K562 (cell line): ENCODE measurements around the gene PLEKHN1. TPM values are rescaled to one million over a fixed set of nuclear protein-coding genes. Genes with fewer than 3 reads are reported as not detected.

Experiments
- BDP1 ChIP-seq: IDR thresholded peaks from 3 replicates; pipeline ENCODE4 v1.6.1; 2011; ENCODE audit not compliant: insufficient read length, insufficient read depth
- DNMT1 ChIP-seq: fragments of 450-650 bp; IDR thresholded peaks from 2 replicates; pipeline ENCODE4 v1.6.1; 2016; ENCODE audit warnings: antibody characterized with exemption, mild to moderate bottlenecking
- EP300 ChIP-seq: IDR thresholded peaks from 2 replicates; pipeline ENCODE4 v1.6.1; 2012; ENCODE audit warnings: low read length, improper control_type of control experiment
- GABPB2 ChIP-seq: fragments of 250-450 bp; sonication (Bioruptor Pico); conservative IDR thresholded peaks from 2 replicates; pipeline ENCODE4 v1.5.1; 2021; ENCODE audit warnings: mild to moderate bottlenecking
- HCFC1 ChIP-seq: IDR thresholded peaks from 2 replicates; pipeline ENCODE4 v1.6.1; 2012; ENCODE audit warnings: low read depth, low read length, improper control_type of control experiment
- HLTF ChIP-seq: fragments of 450-650 bp; IDR thresholded peaks from 2 replicates; pipeline ENCODE4 v1.6.1; 2016
- HMGN3 ChIP-seq: IDR thresholded peaks from 2 replicates; pipeline ENCODE4 v1.6.1; 2011; ENCODE audit warnings: borderline replicate concordance, low read depth, mild to moderate bottlenecking, mixed read lengths, low read length; ENCODE audit not compliant: insufficient read length; ENCODE audit errors: extremely low read depth
- HNRNPK ChIP-seq: fragments of 200-400 bp; formaldehyde crosslinking; IDR thresholded peaks from one replicate; pipeline ENCODE4 v1.6.1; 2018; ENCODE audit warnings: mild to moderate bottlenecking, low read depth, low read length; ENCODE audit not compliant: poor library complexity, severe bottlenecking
- PCBP2 ChIP-seq: fragments of 200-400 bp; formaldehyde crosslinking; IDR thresholded peaks from 2 replicates; pipeline ENCODE4 v1.6.1; 2018; ENCODE audit warnings: low read length, low read depth, mild to moderate bottlenecking, moderate library complexity; ENCODE audit not compliant: poor library complexity, severe bottlenecking
- POU5F1 ChIP-seq: fragments of 150-350 bp; IDR thresholded peaks from 2 replicates; pipeline ENCODE4 v1.6.1; 2014; ENCODE audit warnings: borderline replicate concordance, low read length, low read depth, mild to moderate bottlenecking; ENCODE audit not compliant: partially characterized antibody
- PRPF4 ChIP-seq: fragments of 200-400 bp; formaldehyde crosslinking; IDR thresholded peaks from one replicate; pipeline ENCODE4 v1.6.1; 2017; ENCODE audit warnings: low read length, low read depth, mild to moderate bottlenecking; ENCODE audit not compliant: insufficient read depth, poor library complexity, severe bottlenecking
- SAP30 ChIP-seq: fragments of 200-600 bp; sonication (generic); IDR thresholded peaks from 2 replicates; pipeline ENCODE4 v1.6.1; 2012; ENCODE audit warnings: borderline replicate concordance, low read depth, mild to moderate bottlenecking, moderate library complexity, low read length, control low read depth, inconsistent platforms; ENCODE audit not compliant: insufficient read depth, poor library complexity, severe bottlenecking
- SMAD2 ChIP-seq: fragments of 150-350 bp; IDR thresholded peaks from 2 replicates; pipeline ENCODE4 v1.6.1; 2014; ENCODE audit warnings: low read depth, mild to moderate bottlenecking, low read length
- STAT5B ChIP-seq: fragments of 250-450 bp; sonication (Bioruptor Pico); IDR thresholded peaks from 2 replicates; pipeline ENCODE4 v1.8.0; 2021; ENCODE audit warnings: mild to moderate bottlenecking, inconsistent platforms
- TCF7L2 ChIP-seq: fragments of 150-350 bp; IDR thresholded peaks from 2 replicates; pipeline ENCODE4 v1.6.1; 2016; ENCODE audit warnings: low read depth, mild to moderate bottlenecking, low read length, moderate library complexity
- TGIF2 ChIP-seq: sonication (generic); formaldehyde crosslinking; IDR thresholded peaks from 2 replicates; pipeline ENCODE4 v1.8.1; 2022; ENCODE audit warnings: mild to moderate bottlenecking, missing genetic modification reagents, moderate library complexity
- XRCC4 ChIP-seq: IDR thresholded peaks from one replicate; pipeline ENCODE4 v1.6.1; 2011; ENCODE audit not compliant: insufficient read depth, insufficient read length; ENCODE audit errors: extremely low read depth
- ZKSCAN1 ChIP-seq: fragments of 150-350 bp; IDR thresholded peaks from 2 replicates; pipeline ENCODE4 v1.6.1; 2016; ENCODE audit warnings: low read depth, low read length
- ZNF121 ChIP-seq: sonication (generic); formaldehyde crosslinking; conservative IDR thresholded peaks from 2 replicates; pipeline ENCODE4 v1.8.0; 2022; ENCODE audit warnings: missing genetic modification reagents
- ZNF311 ChIP-seq: fragments of 250-450 bp; sonication (Bioruptor Pico); IDR thresholded peaks from 2 replicates; pipeline ENCODE4 v1.4.0; 2020; ENCODE audit warnings: mild to moderate bottlenecking, moderate library complexity
- ZNF384 ChIP-seq: IDR thresholded peaks from 2 replicates; pipeline ENCODE4 v1.6.1; 2012; ENCODE audit warnings: low read depth, low read length, improper control_type of control experiment
- ZNF445 ChIP-seq: fragments of 250-450 bp; sonication (Bioruptor Pico); IDR thresholded peaks from 2 replicates; pipeline ENCODE4 v1.4.0; 2020; ENCODE audit warnings: low read depth, mild to moderate bottlenecking, moderate library complexity
- ZNF785 ChIP-seq: fragments of 250-450 bp; sonication (Bioruptor Pico); IDR thresholded peaks from 2 replicates; pipeline ENCODE4 v1.4.0; 2020; ENCODE audit warnings: mild to moderate bottlenecking
- polyA plus RNA-seq, 8 experiments: library from polyadenylated mRNA; depleted of rRNA in 4 of 8; stranded (reverse) in 5 of 8; unstranded in 3 of 8; fragments of >200 nt; fragmentation: Nextera tagmentation in 2 of 8; fragmentation: Illumina TruSeq in 1 of 8; extraction: Ambion mirVana in 2 of 8; extraction: Trizol in 1 of 8; gene quantifications; 2 replicates each; pipeline versions ENCODE4 v1.2.1 to v1.2.3, GENCODE V29; 2011 to 2014; ENCODE audit warnings: inconsistent platforms in 1 of 8, missing spikeins in 1 of 8
- total RNA-seq, 7 experiments: library from RNA; depleted of rRNA in 6 of 7; stranded (reverse); fragments of >200 nt in 6 of 7; fragmentation: Illumina TruSeq in 2 of 7; extraction: Trizol in 2 of 7; gene quantifications; 2 replicates each; pipeline versions ENCODE4 v1.2.1 to v1.2.3, GENCODE V29; 2011 to 2021; ENCODE audit warnings: low replicate concordance in 1 of 7
- TF ChIP-seq, protein P1 (sequence below), 2 experiments: IDR thresholded peaks in 1 of 2; conservative IDR thresholded peaks in 1 of 2; 2 replicates each; pipeline ENCODE4 v1.6.1; 2016; ENCODE audit warnings: low read depth in 2 of 2, mild to moderate bottlenecking in 1 of 2, missing compliant biosample characterization in 1 of 2, missing genetic modification characterization in 1 of 2, moderate library complexity in 1 of 2
- TF ChIP-seq, protein P2 (sequence below): fragments of 450-650 bp; formaldehyde crosslinking; IDR thresholded peaks from 2 replicates; pipeline ENCODE4 v1.4.0; 2020; ENCODE audit warnings: mild to moderate bottlenecking, moderate library complexity

The PLEKHN1 gene
- total and polyA plus RNA-seq, 9 of the 15 experiments (the other 6 are each of a cell fraction or from before 2014, with no cell fraction given), result 0.07 to 1.5 (median 0.13) TPM; not detected in 2

DNA sequence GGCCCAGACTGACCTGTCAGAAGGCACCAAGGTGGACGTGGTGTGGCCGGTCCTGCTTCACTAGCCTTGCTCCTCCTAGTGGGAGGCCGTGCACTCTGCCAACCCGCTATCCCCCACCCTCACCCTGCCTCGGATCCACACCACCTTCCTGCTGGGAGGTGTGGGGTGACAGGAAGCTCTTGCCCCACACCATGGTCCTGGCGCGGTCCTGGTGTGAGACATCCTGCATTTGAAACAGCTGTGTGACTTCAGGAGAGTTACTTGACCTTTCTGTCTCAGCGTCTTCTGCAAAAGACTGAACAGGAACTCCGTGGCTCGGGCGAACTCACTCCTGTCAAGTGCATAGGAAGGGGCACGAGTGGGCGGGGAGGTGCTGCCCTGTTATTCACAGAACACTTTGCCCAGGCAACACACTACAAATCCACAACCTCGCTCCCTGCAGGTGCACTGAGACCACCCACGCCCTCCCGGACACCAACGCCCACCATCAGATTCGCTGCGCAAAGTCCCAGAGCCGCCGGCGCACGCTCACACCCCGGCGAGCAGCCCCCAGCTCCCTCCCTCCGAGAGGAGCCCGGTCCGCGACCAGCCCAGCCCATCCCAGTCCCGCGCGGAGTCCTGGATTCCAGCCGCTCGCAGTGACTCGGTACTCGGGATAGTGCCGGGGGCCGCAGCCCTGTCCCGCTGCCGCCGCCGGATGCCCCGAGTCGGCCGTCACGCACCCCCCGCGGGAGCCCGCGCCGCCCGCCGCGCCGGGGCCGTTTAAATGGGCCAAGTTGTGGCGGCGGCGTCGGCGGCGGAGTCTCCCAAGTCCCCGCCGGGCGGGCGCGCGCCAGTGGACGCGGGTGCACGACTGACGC is 42.9 kb upstream of the PLEKHN1 start, which contains the start of gene SAMD11 (continued):
- TF ChIP-seq ZNF121 (CRISPR knock-in tag) (no peak), HMGN3 (peak; percentile 79), EP300 (0 out of 2 replicates have a peak, but pooled peaks have one; percentile 26), PRPF4 (peak; percentile 27), TGIF2 (no peak), ZNF384 (no peak), HCFC1 (peak; percentile 52), SMAD2 (no peak), ZNF311 (CRISPR knock-in tag) (no peak), HLTF (no peak), ZNF785 (CRISPR knock-in tag) (no peak), SAP30 (no peak), ZNF445 (CRISPR knock-in tag) (no peak), TCF7L2 (no peak), POU5F1 (no peak), PCBP2 (no peak), XRCC4 (no peak), DNMT1 (no peak), BDP1 (no peak), STAT5B (CRISPR knock-in tag) (no peak), HNRNPK (peak; percentile 26), GABPB2 (CRISPR knock-in tag) (no peak), ZKSCAN1 (no peak)
- TF ChIP-seq, protein P1, sequence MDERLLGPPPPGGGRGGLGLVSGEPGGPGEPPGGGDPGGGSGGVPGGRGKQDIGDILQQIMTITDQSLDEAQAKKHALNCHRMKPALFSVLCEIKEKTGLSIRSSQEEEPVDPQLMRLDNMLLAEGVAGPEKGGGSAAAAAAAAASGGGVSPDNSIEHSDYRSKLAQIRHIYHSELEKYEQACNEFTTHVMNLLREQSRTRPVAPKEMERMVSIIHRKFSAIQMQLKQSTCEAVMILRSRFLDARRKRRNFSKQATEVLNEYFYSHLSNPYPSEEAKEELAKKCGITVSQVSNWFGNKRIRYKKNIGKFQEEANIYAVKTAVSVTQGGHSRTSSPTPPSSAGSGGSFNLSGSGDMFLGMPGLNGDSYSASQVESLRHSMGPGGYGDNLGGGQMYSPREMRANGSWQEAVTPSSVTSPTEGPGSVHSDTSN (CRISPR knock-in tag; IDR thresholded peaks at IDR 0.05; ENCODE audit: low read depth), result no peak
- TF ChIP-seq, protein P1 (tag; conservative IDR thresholded peaks at IDR 0.05; ENCODE audit: low read depth), result no peak
- TF ChIP-seq, protein P2, sequence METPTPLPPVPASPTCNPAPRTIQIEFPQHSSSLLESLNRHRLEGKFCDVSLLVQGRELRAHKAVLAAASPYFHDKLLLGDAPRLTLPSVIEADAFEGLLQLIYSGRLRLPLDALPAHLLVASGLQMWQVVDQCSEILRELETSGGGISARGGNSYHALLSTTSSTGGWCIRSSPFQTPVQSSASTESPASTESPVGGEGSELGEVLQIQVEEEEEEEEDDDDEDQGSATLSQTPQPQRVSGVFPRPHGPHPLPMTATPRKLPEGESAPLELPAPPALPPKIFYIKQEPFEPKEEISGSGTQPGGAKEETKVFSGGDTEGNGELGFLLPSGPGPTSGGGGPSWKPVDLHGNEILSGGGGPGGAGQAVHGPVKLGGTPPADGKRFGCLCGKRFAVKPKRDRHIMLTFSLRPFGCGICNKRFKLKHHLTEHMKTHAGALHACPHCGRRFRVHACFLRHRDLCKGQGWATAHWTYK (CRISPR knock-in tag), result peak; percentile 43; the same call in 1 of the 2 replicates
